ENCODE measurements around the gene TNF. TPM values are rescaled to one million over a fixed set of nuclear protein-coding genes. Genes with fewer than 3 reads are reported as not detected.
A peak's percentile ranks its signal among the peaks of the same experiment; 100 is the strongest.

Gene TNF
- total and polyA plus RNA-seq, 2 of the 13 experiments (the other 11 are each of a cell fraction or from before 2014, with no cell fraction given): not detected

DNA sequence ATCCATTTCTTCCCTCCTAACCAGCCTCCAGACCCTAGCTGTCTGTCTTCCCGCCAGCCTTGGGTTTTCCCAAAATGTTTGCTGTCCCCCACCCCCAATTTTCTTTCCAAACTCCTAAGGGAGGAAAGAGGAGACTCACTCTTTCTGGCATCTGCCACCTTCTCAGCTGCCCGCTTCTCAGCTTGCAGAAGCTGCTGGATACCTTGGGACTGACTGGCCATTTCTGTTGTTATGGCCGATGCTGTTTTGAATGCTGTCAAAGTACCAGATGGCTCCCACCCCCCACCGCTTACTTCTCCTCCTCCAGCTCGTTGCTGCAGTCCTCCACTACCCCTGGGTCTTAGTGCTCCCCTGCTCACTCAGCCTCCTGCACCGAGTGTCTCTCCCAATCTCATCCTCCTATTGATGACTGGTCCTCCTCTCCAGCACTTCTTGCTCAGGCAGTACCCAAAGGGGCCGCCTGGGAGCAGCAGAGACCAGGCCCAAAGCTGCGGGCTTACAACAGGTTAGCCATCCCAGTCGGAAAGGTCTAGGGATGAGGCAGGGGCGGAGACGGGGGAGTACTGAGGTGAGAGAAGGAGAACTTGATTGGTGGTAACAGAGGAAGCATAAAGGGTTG lies 28.9 kb upstream of the TNF start, which contains the start of gene ATP6V1G2 (continued):
- TF ChIP-seq, protein P1, sequence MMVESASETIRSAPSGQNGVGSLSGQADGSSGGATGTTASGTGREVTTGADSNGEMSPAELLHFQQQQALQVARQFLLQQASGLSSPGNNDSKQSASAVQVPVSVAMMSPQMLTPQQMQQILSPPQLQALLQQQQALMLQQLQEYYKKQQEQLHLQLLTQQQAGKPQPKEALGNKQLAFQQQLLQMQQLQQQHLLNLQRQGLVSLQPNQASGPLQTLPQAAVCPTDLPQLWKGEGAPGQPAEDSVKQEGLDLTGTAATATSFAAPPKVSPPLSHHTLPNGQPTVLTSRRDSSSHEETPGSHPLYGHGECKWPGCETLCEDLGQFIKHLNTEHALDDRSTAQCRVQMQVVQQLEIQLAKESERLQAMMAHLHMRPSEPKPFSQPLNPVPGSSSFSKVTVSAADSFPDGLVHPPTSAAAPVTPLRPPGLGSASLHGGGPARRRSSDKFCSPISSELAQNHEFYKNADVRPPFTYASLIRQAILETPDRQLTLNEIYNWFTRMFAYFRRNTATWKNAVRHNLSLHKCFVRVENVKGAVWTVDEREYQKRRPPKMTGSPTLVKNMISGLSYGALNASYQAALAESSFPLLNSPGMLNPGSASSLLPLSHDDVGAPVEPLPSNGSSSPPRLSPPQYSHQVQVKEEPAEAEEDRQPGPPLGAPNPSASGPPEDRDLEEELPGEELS (CRISPR knock-in tag; IDR thresholded peaks at IDR 0.05): 0 out of 2 replicates have a peak, but pooled peaks have one; percentile 5
- TF ChIP-seq ZNF329 (CRISPR knock-in tag; IDR thresholded peaks at IDR 0.05; ENCODE audit: low read depth) (no peak), ZNF205 (CRISPR knock-in tag; IDR thresholded peaks at IDR 0.05) (0 out of 2 replicates have a peak, but pooled peaks have one; percentile 32), FOXO1 (CRISPR knock-in tag; IDR thresholded peaks at IDR 0.05) (peak; percentile 46), RBFOX2 (IDR thresholded peaks at IDR 0.05; ENCODE audit: low read depth, low read length) (no peak), PPARG (CRISPR knock-in tag; conservative IDR thresholded peaks at IDR 0.05) (peak; percentile 53; the same call in 1 of the 2 replicates), NCOA1 (CRISPR knock-in tag; IDR thresholded peaks at IDR 0.05) (peak; percentile 77; the same call in 1 of the 2 replicates), ZNF451 (CRISPR knock-in tag; IDR thresholded peaks at IDR 0.05) (0 out of 2 replicates have a peak, but pooled peaks have one; percentile 55), ATF1 (CRISPR knock-in tag; IDR thresholded peaks at IDR 0.05) (no peak), HOXA3 (CRISPR knock-in tag; IDR thresholded peaks at IDR 0.05) (peak; percentile 28; the same call in 1 of the 2 replicates), ZNF746 (CRISPR knock-in tag; IDR thresholded peaks at IDR 0.05) (peak; percentile 19; the same call in 1 of the 2 replicates), IRF2 (CRISPR knock-in tag; IDR thresholded peaks at IDR 0.05) (peak; percentile 76; the same call in 1 of the 2 replicates), CENPX (CRISPR knock-in tag; IDR thresholded peaks at IDR 0.05) (no peak), SIN3B (IDR thresholded peaks at IDR 0.05; ENCODE audit: low read length) (peak; percentile 74; the same call in 1 of the 2 replicates), CEBPB (IDR thresholded peaks at IDR 0.05; ENCODE audit: borderline replicate concordance, low read depth, low read length) (0 out of 2 replicates have a peak, but pooled peaks have one; percentile 0)
- TF ChIP-seq, protein P2, sequence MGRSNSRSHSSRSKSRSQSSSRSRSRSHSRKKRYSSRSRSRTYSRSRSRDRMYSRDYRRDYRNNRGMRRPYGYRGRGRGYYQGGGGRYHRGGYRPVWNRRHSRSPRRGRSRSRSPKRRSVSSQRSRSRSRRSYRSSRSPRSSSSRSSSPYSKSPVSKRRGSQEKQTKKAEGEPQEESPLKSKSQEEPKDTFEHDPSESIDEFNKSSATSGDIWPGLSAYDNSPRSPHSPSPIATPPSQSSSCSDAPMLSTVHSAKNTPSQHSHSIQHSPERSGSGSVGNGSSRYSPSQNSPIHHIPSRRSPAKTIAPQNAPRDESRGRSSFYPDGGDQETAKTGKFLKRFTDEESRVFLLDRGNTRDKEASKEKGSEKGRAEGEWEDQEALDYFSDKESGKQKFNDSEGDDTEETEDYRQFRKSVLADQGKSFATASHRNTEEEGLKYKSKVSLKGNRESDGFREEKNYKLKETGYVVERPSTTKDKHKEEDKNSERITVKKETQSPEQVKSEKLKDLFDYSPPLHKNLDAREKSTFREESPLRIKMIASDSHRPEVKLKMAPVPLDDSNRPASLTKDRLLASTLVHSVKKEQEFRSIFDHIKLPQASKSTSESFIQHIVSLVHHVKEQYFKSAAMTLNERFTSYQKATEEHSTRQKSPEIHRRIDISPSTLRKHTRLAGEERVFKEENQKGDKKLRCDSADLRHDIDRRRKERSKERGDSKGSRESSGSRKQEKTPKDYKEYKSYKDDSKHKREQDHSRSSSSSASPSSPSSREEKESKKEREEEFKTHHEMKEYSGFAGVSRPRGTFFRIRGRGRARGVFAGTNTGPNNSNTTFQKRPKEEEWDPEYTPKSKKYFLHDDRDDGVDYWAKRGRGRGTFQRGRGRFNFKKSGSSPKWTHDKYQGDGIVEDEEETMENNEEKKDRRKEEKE (IDR thresholded peaks at IDR 0.05): no peak
- TF ChIP-seq, protein P3, sequence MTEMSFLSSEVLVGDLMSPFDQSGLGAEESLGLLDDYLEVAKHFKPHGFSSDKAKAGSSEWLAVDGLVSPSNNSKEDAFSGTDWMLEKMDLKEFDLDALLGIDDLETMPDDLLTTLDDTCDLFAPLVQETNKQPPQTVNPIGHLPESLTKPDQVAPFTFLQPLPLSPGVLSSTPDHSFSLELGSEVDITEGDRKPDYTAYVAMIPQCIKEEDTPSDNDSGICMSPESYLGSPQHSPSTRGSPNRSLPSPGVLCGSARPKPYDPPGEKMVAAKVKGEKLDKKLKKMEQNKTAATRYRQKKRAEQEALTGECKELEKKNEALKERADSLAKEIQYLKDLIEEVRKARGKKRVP (CRISPR knock-in tag; IDR thresholded peaks at IDR 0.05): peak in 1 of 2 experiments; percentile 66; a peak in 2 of 4 replicates
- TF ChIP-seq, protein P4, sequence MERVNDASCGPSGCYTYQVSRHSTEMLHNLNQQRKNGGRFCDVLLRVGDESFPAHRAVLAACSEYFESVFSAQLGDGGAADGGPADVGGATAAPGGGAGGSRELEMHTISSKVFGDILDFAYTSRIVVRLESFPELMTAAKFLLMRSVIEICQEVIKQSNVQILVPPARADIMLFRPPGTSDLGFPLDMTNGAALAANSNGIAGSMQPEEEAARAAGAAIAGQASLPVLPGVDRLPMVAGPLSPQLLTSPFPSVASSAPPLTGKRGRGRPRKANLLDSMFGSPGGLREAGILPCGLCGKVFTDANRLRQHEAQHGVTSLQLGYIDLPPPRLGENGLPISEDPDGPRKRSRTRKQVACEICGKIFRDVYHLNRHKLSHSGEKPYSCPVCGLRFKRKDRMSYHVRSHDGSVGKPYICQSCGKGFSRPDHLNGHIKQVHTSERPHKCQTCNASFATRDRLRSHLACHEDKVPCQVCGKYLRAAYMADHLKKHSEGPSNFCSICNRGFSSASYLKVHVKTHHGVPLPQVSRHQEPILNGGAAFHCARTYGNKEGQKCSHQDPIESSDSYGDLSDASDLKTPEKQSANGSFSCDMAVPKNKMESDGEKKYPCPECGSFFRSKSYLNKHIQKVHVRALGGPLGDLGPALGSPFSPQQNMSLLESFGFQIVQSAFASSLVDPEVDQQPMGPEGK (CRISPR knock-in tag; IDR thresholded peaks at IDR 0.05): peak; percentile 53; the same call in 1 of the 2 replicates
- TF ChIP-seq, protein P5, sequence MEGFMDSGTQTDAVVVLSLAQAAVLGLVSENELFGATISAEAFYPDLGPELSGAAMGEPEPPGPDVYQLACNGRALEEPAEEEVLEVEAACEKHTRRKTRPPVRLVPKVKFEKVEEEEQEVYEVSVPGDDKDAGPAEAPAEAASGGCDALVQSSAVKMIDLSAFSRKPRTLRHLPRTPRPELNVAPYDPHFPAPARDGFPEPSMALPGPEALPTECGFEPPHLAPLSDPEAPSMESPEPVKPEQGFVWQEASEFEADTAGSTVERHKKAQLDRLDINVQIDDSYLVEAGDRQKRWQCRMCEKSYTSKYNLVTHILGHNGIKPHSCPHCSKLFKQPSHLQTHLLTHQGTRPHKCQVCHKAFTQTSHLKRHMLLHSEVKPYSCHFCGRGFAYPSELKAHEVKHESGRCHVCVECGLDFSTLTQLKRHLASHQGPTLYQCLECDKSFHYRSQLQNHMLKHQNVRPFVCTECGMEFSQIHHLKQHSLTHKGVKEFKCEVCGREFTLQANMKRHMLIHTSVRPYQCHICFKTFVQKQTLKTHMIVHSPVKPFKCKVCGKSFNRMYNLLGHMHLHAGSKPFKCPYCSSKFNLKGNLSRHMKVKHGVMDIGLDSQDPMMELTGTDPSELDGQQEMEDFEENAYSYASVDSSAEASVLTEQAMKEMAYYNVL (CRISPR knock-in tag; IDR thresholded peaks at IDR 0.05; ENCODE audit: borderline replicate concordance): 0 out of 2 replicates have a peak, but pooled peaks have one; percentile 39
